ENCODE data around the gene KAT6B.

KAT6B gene

GRCh38 chr10:74968667-74969061, 142.3 kb downstream of the KAT6B start:
- H3K4me3 ChIP-seq (ENCODE audit: low read depth, low read length): no peak overlapping the region
- no peak for DNase-seq (ENCODE audit: low read depth)

- no peak overlapping the region for H3K4me3 ChIP-seq (ENCODE audit: low read depth, low read length)
- DNase-seq (ENCODE audit: low read depth): no peak
Observed at GRCh38 chr10:74969093-74969492, 142.7 kb downstream of the KAT6B start.

- no peak for DNase-seq (ENCODE audit: low read depth)
Observed at GRCh38 chr10:74969530-74969929, 143.1 kb downstream of the KAT6B start.

GRCh38 chr10:74973741-74974392, 147.5 kb downstream of the KAT6B start:
- DNase-seq (ENCODE audit: low read depth): no peak
- H3K4me3 ChIP-seq (ENCODE audit: low read depth, low read length): no peak overlapping the region

More at GRCh38 chr10:74969530-74969929, 143.1 kb downstream of the KAT6B start:
- H3K4me3 ChIP-seq (ENCODE audit: low read depth, low read length): no peak overlapping the region

GRCh38 chr10:74975758-74976157, 149.4 kb downstream of the KAT6B start:
- no peak for DNase-seq (ENCODE audit: low read depth)
- H3K4me3 ChIP-seq (ENCODE audit: low read depth, low read length): no peak overlapping the region

GRCh38 chr10:74976565-74976964, 150.2 kb downstream of the KAT6B start:
- no peak for DNase-seq (ENCODE audit: low read depth)
- H3K4me3 ChIP-seq (ENCODE audit: low read depth, low read length): no peak overlapping the region

GRCh38 chr10:74977072-74977471, 150.7 kb downstream of the KAT6B start:
- no peak overlapping the region for H3K4me3 ChIP-seq (ENCODE audit: low read depth, low read length)
- DNase-seq (ENCODE audit: low read depth): no peak

- H3K4me3 ChIP-seq (ENCODE audit: low read depth, low read length): no peak overlapping the region
- DNase-seq (ENCODE audit: low read depth): no peak
Observed at GRCh38 chr10:74977913-74978847, 151.8 kb downstream of the KAT6B start.

- H3K4me3 ChIP-seq (ENCODE audit: low read depth, low read length): no peak overlapping the region
- DNase-seq (ENCODE audit: low read depth): no peak
Observed at GRCh38 chr10:74981831-74982633, 155.6 kb downstream of the KAT6B start.

- no peak overlapping the region for H3K4me3 ChIP-seq (ENCODE audit: low read depth, low read length)
- DNase-seq (ENCODE audit: low read depth): no peak
Observed at GRCh38 chr10:74982634-74982982, 156.2 kb downstream of the KAT6B start.

GRCh38 chr10:74983383-74983782, 157.0 kb downstream of the KAT6B start:
- no peak for DNase-seq (ENCODE audit: low read depth)

GRCh38 chr10:74987339-74988053, 161.1 kb downstream of the KAT6B start:
- DNase-seq (ENCODE audit: low read depth): peak; percentile 21
- no peak overlapping the region for H3K4me3 ChIP-seq (ENCODE audit: low read depth, low read length)

More at GRCh38 chr10:74983383-74983782, 157.0 kb downstream of the KAT6B start:
- no peak overlapping the region for H3K4me3 ChIP-seq (ENCODE audit: low read depth, low read length)

GRCh38 chr10:74988054-74988775, 161.8 kb downstream of the KAT6B start:
- DNase-seq (ENCODE audit: low read depth): no peak
- no peak overlapping the region for H3K4me3 ChIP-seq (ENCODE audit: low read depth, low read length)

- H3K4me3 ChIP-seq (ENCODE audit: low read depth, low read length): no peak overlapping the region
- no peak for DNase-seq (ENCODE audit: low read depth)
Observed at GRCh38 chr10:74988832-74989561, 162.6 kb downstream of the KAT6B start.

- H3K4me3 ChIP-seq (ENCODE audit: low read depth, low read length): no peak overlapping the region
- no peak for DNase-seq (ENCODE audit: low read depth)
Observed at GRCh38 chr10:74991435-74991834, 165.0 kb downstream of the KAT6B start.

GRCh38 chr10:74992068-74992467, 165.7 kb downstream of the KAT6B start:
- DNase-seq (ENCODE audit: low read depth): no peak
- no peak overlapping the region for H3K4me3 ChIP-seq (ENCODE audit: low read depth, low read length)

- no peak for DNase-seq (ENCODE audit: low read depth)
- H3K4me3 ChIP-seq (ENCODE audit: low read depth, low read length): no peak overlapping the region
Observed at GRCh38 chr10:74993649-74994048, 167.2 kb downstream of the KAT6B start.

- no peak overlapping the region for H3K4me3 ChIP-seq (ENCODE audit: low read depth, low read length)
- DNase-seq (ENCODE audit: low read depth): no peak
Observed at GRCh38 chr10:74994854-74995253, 168.5 kb downstream of the KAT6B start.

Data from skeletal muscle cell (primary cell).